ENCODE data around the gene YWHAQ.
"Not testable (repeated sequence)": the region's sequence is repeated elsewhere in the genome, so short reads cannot be mapped to it uniquely, and the experiment has no call there.

The YWHAQ gene

DNA sequence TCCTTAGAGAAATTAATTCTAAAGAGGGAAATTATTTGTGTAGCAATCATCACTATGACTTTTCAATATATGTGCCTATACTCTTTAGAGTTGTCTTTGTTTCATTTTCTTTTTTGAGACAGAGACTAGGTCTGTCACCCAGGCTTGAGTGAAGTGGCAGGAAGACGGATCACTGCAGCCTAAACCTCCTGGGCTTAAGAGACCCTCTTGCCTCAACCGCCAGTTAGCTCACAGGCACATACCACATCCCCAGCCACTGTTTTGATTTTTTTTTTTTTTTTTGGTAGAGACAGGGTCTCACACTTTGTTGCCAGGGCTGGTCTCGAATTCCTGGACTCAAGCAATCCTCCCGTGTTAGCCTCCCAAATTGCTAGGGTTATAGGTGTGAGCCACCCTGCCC lies 12.4 kb downstream of the YWHAQ start:
- H3K27ac ChIP-seq: no peak overlapping the region

DNA sequence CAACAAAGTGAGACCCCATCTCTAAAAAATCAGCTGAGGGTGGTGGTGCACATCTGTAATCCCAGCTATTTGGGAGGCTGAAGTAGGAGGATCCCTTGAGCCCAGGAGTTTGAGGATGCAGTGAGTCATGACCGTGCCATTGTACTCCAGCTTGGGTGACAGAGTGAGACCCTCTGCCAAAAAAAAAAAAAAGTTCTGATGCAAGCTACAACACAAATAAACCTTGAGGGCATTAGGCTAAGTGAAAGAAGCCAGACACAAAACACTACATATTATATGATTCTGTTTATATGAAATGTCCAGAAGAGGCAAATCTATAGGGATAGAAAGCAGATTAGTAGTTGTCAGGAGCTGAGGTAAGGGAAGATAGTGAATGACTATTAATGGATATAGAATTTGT lies 13.0 kb downstream of the YWHAQ start:
- H3K27ac ChIP-seq: no peak overlapping the region
- TF ChIP-seq, protein P1, sequence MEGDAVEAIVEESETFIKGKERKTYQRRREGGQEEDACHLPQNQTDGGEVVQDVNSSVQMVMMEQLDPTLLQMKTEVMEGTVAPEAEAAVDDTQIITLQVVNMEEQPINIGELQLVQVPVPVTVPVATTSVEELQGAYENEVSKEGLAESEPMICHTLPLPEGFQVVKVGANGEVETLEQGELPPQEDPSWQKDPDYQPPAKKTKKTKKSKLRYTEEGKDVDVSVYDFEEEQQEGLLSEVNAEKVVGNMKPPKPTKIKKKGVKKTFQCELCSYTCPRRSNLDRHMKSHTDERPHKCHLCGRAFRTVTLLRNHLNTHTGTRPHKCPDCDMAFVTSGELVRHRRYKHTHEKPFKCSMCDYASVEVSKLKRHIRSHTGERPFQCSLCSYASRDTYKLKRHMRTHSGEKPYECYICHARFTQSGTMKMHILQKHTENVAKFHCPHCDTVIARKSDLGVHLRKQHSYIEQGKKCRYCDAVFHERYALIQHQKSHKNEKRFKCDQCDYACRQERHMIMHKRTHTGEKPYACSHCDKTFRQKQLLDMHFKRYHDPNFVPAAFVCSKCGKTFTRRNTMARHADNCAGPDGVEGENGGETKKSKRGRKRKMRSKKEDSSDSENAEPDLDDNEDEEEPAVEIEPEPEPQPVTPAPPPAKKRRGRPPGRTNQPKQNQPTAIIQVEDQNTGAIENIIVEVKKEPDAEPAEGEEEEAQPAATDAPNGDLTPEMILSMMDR (conservative IDR thresholded peaks at IDR 0.05): no peak
- no peak for TF ChIP-seq ZFX (IDR thresholded peaks at IDR 0.05)

More for the DNA sequence above, 12.4 kb downstream of the YWHAQ start:
- TF ChIP-seq, protein P1 (conservative IDR thresholded peaks at IDR 0.05): no peak

DNA sequence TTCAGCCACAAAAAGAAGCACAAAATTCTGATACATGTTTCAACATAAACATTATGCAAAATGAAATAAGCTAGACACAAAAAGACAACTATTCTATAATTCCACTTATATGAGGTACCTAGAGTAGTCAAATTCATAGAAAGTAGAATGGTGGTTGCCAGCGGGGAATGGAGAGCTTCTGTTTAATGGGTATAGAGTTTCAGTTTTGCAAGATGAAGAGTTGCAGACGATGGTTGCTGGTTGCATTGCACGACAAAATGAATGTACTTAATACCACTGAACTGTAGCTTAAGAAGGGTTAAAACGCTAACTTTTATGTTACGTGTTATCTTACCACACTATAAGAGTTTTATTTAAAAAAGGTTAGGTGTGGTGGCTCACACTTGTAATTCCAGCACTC lies 13.5 kb downstream of the YWHAQ start:
- no peak overlapping the region for H3K27ac ChIP-seq
- TF ChIP-seq, protein P1 (conservative IDR thresholded peaks at IDR 0.05): no peak
- TF ChIP-seq ZFX (IDR thresholded peaks at IDR 0.05): no peak

DNA sequence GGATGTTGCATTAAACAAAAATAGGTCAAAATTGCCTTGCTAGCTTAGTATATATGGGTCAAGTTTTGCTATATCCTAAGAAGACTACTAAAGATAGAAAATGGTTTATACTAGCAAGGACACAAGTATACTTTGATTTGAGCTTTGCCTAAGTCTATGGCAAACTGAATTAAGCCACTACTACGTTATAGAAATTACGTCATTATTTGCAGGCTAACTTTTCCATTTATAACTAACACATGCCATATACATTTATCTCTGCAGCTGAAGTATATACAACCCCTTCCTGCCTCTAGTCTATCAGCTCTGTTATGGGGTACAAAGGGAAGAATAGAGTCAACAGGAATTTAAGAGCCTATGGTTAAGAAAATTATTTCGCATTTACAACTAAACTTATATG lies 16.2 kb downstream of the YWHAQ start:
- TF ChIP-seq, protein P1 (conservative IDR thresholded peaks at IDR 0.05): no peak
- TF ChIP-seq ZFX (IDR thresholded peaks at IDR 0.05): no peak

DNA sequence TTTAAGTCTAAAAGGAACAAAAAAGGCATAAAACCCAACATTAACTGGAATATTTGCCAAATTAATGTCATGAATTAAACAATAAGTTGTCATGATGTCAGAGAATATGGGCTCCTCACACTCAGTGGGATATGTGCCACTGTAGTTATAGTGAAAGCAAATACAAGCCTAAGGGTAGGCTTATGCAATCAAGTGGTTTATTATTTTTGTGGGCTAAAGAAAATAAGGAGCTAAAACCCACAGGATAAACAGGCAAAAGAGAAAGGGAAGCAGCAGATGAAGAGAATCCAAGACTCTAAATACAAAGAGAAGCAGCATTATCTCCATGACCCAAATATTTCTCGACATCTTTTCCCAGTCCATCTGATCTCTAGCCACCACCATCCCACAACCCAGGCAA lies 17.5 kb downstream of the YWHAQ start:
- TF ChIP-seq ZFX (IDR thresholded peaks at IDR 0.05): no peak
- TF ChIP-seq, protein P1 (conservative IDR thresholded peaks at IDR 0.05): no peak
- no peak overlapping the region for H3K27ac ChIP-seq

More for the DNA sequence above, 16.2 kb downstream of the YWHAQ start:
- no peak overlapping the region for H3K27ac ChIP-seq

DNA sequence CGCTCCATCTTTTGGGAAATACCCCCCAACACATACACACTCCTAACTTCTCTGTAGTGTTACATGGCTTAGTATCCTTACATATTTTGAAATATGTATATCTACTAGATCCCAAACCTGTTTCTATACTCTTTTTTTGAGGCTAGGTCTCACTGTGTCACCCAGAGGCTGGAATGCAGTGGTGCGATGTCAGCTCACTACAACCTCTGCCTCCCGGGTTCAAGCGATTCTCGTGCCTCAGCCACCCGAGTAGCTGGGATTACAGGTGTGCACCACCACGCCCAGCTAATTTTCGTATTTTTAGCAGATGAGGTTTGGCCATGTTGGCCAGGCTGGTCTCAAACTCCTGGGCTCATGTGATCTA lies 19.3 kb downstream of the YWHAQ start:
- H3K27ac ChIP-seq: not testable (repeated sequence)

DNA sequence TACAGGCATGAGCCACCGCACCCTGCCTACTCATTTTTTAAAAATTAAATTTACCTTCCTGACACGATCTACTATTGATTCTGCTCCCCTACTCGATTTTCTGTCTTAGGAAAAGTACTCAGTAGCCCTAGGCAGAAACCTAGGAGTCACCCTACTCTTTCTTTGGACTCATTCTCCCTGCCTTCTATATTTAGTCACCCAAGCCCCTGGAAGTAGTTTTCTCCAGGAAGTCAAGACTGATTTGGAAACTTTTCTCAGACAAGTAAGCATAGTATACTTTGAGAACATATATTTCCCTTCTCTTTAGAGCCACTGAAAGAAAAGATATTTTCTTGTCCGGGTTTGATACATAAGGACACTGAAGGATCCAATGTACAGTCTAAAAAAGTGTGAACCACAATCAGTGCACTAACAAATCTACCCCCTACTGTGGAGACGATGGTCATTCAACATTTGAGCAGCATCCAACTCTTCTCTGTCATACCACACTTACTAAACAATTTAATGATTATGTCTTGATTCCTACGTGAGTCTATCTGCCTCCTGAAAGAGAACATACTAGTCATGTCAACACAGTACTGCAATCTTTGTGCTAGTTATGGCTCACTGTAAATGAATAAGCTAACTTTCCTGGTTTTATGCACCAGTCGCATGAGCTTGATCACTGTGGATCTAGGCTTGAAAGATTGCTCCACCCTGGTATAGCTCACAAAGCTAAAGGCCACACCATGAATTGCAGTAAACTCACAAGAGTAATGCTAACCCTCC lies 19.8 kb downstream of the YWHAQ start:
- no peak overlapping the region for H3K27ac ChIP-seq
- TF ChIP-seq, protein P1 (conservative IDR thresholded peaks at IDR 0.05): no peak
- no peak for TF ChIP-seq ZFX (IDR thresholded peaks at IDR 0.05)

DNA sequence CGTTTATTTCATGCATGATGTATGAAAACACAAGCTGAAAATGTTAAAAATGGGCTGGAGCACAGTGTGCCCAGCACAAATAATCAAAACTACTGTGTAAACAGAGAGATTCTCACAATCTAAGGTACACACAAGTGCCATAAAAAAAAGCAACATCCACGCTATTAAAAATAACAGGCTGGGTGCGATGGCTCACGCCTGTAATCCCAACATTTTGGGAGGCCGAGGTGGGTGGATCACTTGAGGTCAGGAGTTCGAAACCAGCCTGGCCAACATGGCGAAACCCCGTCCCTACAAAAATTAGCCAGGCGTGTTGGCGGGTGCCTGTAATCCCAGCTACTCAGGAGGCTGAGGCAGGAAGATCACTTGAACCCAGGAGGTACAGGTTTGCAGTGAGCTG lies 22.3 kb downstream of the YWHAQ start:
- not testable (repeated sequence) for H3K27ac ChIP-seq

Measured in C4-2B (cell line).